Panc1 (cell line): ENCODE measurements around the gene SLC12A7. TPM values are rescaled to one million over a fixed set of nuclear protein-coding genes. Genes with fewer than 3 reads are reported as not detected.

Experiments used
- ATAC-seq: fragments of 200-7000 bp; cut with Tn5 transposase; 2 replicates; pipeline ENCODE4 v1.9.1; 2020; ENCODE audit warnings: mild to moderate bottlenecking, moderate library complexity
- BruUV-seq: library from RNA; stranded (reverse); fragments of 400-500 nt; replicated peaks from 2 replicates; lab custom pipeline; 2021; lab: Mats Ljungman, UMichigan
- CTCF ChIA-PET: fragments of 300-600 bp; sonication (Branson Sonifier 250); formaldehyde crosslinking; loops from one replicate; lab custom pipeline; 2022; ENCODE audit warnings: antibody characterized with exemption; lab: Charles Lee
- POLR2A ChIA-PET: fragments of 300-600 bp; sonication (Branson Sonifier 250); formaldehyde crosslinking; loops from one replicate; lab custom pipeline; 2022; ENCODE audit warnings: antibody characterized with exemption; lab: Charles Lee
- DNase-seq: peaks from one replicate; pipeline ENCODE4 v3.0.0-alpha.2; 2010; ENCODE audit warnings: low read depth, low spot score
- H3K27ac ChIP-seq: 2 replicates; pipeline ENCODE4 v1.5.1; 2011; ENCODE audit warnings: mild to moderate bottlenecking, low read length, inconsistent platforms
- H3K27me3 ChIP-seq: fragments of 200-500 bp; sonication (Bioruptor generic); 2 replicates; pipeline ENCODE4 v1.6.0; 2014; ENCODE audit warnings: low read length, inconsistent platforms; ENCODE audit not compliant: control insufficient read depth, insufficient read depth
- H3K36me3 ChIP-seq: fragments of 200-500 bp; sonication (Bioruptor generic); 2 replicates; pipeline ENCODE4 v1.5.1; 2014; ENCODE audit warnings: inconsistent platforms, mild to moderate bottlenecking, low read length, moderate library complexity; ENCODE audit not compliant: control insufficient read depth, insufficient read depth
- H3K4me1 ChIP-seq: 2 replicates; pipeline ENCODE4 v1.5.1; 2011; ENCODE audit warnings: inconsistent platforms, mild to moderate bottlenecking, low read length, moderate library complexity; ENCODE audit not compliant: control insufficient read depth, insufficient read depth
- H3K4me3 ChIP-seq, 2 experiments: 2 replicates each; pipeline ENCODE4 v1.5.1; 2011 to 2012; ENCODE audit warnings: low read depth in 2 of 2, low read length in 2 of 2, mild to moderate bottlenecking in 2 of 2, inconsistent platforms in 1 of 2, moderate library complexity in 1 of 2
- H3K9me3 ChIP-seq: fragments of 200-500 bp; sonication (Bioruptor generic); 2 replicates; pipeline ENCODE4 v1.5.1; 2014; ENCODE audit warnings: low read depth, mild to moderate bottlenecking, inconsistent platforms, low read length, moderate library complexity; ENCODE audit not compliant: control insufficient read depth, insufficient read depth
- POLR2AphosphoS5 ChIP-seq: IDR thresholded peaks from 2 replicates; pipeline ENCODE4 v1.6.1; 2012; ENCODE audit warnings: mild to moderate bottlenecking, low read depth, low read length, moderate library complexity
- SIN3A ChIP-seq: IDR thresholded peaks from 2 replicates; pipeline ENCODE4 v1.6.1; 2012; ENCODE audit warnings: low read depth, mild to moderate bottlenecking, low read length, moderate library complexity, borderline replicate concordance; ENCODE audit not compliant: insufficient read depth
- TCF7L2 ChIP-seq: IDR thresholded peaks from 2 replicates; pipeline ENCODE4 v1.6.1; 2011; ENCODE audit warnings: mild to moderate bottlenecking, low read depth, low read length, inconsistent platforms
- in situ Hi-C: cut with HindIII; loops from 2 replicates; pipeline ENCODE4 v1.10.0; 2016; ENCODE audit warnings: low sequenced_read_pairs, low pct_unique_long_range_greater_than_20kb
- intact Hi-C: fragments of 100-400 bp; cut with micrococcal nuclease; formaldehyde crosslinking; loops from one replicate; pipeline ENCODE4 v1.10.0; 2022; ENCODE audit not compliant: unreplicated experiment
- total RNA-seq: library from RNA; stranded (reverse); gene quantifications from one replicate; pipeline ENCODE4 v1.2.1, GENCODE V29; 2021; ENCODE audit not compliant: unreplicated experiment
- TF ChIP-seq, protein P1 (sequence below): fragments of 450-650 bp; IDR thresholded peaks from 2 replicates; pipeline ENCODE4 v1.5.1; 2017; ENCODE audit warnings: mild to moderate bottlenecking
- TF ChIP-seq, protein P2 (sequence below), 2 experiments: IDR thresholded peaks; 2 replicates each; pipeline ENCODE4 v1.6.1; 2011 to 2012; ENCODE audit warnings: low read depth in 2 of 2, control low read depth in 1 of 2, low read length in 1 of 2, mild to moderate bottlenecking in 1 of 2, moderate library complexity in 1 of 2; ENCODE audit not compliant: insufficient read depth in 1 of 2

SLC12A7 gene
- total RNA-seq, 1 experiment from 2014 or later = 297 TPM

DNA sequence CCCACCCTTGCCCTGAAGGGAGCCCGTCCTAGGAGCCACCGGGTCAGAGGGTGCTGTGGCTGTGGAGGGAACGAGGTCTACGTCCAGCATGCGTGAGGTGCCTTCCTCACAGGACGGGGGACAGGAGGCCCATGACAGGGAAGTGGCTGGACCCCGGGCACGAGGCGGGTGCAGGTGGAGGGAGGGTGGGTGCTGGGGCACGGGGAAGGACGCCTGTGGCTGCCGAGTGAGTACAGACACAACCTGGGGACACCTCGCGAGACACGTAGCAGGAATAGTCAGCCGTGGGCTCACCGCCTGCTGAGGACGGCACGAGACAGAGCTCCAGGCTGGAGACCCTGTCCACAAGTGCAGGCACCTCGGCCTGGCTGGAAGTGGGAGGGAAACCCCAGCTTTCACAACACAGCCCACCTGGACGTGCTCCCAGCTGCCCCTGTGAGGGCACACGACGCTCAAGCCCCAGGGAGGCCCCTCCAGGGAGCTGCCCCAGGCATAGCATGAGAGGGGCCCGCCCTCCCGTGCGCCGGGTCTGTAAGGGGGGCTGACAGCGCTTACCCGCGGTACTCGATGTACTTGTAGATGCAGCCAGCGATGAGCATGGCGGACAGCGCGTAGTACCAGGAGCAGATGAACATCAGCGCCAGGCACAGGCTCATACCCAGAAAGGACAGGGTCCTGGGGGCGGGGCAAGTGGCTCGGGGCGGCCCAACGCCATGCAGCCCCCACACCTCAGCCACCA, 36.9 kb downstream of the SLC12A7 start:
- CTCF ChIA-PET = no interaction called here
- Histone ChIP-seq H3K4me1 (no peaks in the 10 kb centered on the region), H3K4me3 (no peak overlapping the region), H3K27ac (no peak overlapping the region), H3K9me3 (no peaks in the 10 kb centered on the region), H3K27me3 (no peaks in the 10 kb centered on the region), H3K36me3 (peaks cover 4% of the 10 kb centered on the region; the same call in 1 of the 2 replicates)
- no TSS peak for BruUV-seq
- in situ Hi-C loops (no loop called here), intact Hi-C loops (no loop called here)
- DNase-seq (no peak), ATAC-seq (no peak)
- POLR2A ChIA-PET = no interaction called here
- no peak for TF ChIP-seq SIN3A
- TF ChIP-seq, protein P1, sequence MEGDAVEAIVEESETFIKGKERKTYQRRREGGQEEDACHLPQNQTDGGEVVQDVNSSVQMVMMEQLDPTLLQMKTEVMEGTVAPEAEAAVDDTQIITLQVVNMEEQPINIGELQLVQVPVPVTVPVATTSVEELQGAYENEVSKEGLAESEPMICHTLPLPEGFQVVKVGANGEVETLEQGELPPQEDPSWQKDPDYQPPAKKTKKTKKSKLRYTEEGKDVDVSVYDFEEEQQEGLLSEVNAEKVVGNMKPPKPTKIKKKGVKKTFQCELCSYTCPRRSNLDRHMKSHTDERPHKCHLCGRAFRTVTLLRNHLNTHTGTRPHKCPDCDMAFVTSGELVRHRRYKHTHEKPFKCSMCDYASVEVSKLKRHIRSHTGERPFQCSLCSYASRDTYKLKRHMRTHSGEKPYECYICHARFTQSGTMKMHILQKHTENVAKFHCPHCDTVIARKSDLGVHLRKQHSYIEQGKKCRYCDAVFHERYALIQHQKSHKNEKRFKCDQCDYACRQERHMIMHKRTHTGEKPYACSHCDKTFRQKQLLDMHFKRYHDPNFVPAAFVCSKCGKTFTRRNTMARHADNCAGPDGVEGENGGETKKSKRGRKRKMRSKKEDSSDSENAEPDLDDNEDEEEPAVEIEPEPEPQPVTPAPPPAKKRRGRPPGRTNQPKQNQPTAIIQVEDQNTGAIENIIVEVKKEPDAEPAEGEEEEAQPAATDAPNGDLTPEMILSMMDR = no peak
- TF ChIP-seq TCF7L2 = no peak
- TF ChIP-seq, protein P2, sequence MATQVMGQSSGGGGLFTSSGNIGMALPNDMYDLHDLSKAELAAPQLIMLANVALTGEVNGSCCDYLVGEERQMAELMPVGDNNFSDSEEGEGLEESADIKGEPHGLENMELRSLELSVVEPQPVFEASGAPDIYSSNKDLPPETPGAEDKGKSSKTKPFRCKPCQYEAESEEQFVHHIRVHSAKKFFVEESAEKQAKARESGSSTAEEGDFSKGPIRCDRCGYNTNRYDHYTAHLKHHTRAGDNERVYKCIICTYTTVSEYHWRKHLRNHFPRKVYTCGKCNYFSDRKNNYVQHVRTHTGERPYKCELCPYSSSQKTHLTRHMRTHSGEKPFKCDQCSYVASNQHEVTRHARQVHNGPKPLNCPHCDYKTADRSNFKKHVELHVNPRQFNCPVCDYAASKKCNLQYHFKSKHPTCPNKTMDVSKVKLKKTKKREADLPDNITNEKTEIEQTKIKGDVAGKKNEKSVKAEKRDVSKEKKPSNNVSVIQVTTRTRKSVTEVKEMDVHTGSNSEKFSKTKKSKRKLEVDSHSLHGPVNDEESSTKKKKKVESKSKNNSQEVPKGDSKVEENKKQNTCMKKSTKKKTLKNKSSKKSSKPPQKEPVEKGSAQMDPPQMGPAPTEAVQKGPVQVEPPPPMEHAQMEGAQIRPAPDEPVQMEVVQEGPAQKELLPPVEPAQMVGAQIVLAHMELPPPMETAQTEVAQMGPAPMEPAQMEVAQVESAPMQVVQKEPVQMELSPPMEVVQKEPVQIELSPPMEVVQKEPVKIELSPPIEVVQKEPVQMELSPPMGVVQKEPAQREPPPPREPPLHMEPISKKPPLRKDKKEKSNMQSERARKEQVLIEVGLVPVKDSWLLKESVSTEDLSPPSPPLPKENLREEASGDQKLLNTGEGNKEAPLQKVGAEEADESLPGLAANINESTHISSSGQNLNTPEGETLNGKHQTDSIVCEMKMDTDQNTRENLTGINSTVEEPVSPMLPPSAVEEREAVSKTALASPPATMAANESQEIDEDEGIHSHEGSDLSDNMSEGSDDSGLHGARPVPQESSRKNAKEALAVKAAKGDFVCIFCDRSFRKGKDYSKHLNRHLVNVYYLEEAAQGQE (IDR thresholded peaks at IDR 0.05; ENCODE audit: insufficient read depth in 1 of 2, low read depth in 2 of 2, low read length in 1 of 2) = no peak
- TF ChIP-seq POLR2AphosphoS5 = no peak

DNA sequence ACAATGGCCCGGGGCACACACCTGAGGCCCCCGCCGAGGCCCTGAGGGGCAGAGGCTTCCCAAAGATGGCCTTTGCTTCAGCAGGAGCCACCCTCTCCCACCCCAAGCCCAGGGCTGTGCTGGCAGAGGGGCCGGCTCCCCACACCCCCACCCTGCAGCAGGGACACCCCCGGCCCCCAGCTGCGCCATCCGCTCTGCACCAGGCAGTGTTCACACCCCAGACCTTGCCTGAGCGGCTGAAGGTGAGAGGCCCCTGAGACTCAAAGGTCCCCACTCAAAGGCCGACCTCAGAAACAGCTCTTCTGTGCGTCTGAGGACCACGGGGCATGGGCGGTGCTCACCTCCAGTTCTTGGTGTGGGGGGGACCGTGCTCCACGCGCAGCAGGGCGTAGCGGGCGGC, 37.6 kb downstream of the SLC12A7 start:
- ATAC-seq (no peak), DNase-seq (no peak)
- Histone ChIP-seq H3K27me3 (no peaks in the 10 kb centered on the region), H3K4me3 (no peak overlapping the region), H3K27ac (no peak overlapping the region), H3K4me1 (no peaks in the 10 kb centered on the region), H3K9me3 (no peaks in the 10 kb centered on the region), H3K36me3 (peaks cover 4% of the 10 kb centered on the region; the same call in 1 of the 2 replicates)
- TF ChIP-seq, protein P1 = no peak
- no peak for TF ChIP-seq TCF7L2
- TF ChIP-seq, protein P2 (IDR thresholded peaks at IDR 0.05; ENCODE audit: insufficient read depth in 1 of 2, low read depth in 2 of 2, low read length in 1 of 2) = no peak
- no peak for TF ChIP-seq SIN3A
- TF ChIP-seq POLR2AphosphoS5 = no peak
- ChIA-PET CTCF (no interaction called here), POLR2A (no interaction called here)
- intact Hi-C loops = no loop called here
- in situ Hi-C loops = no loop called here
- BruUV-seq = no TSS peak
